OCI-LY3 (cell line): ENCODE results near the gene PLAC8.
"Not testable (repeated sequence)": the region's sequence is repeated elsewhere in the genome, so short reads cannot be mapped to it uniquely, and the experiment has no call there.

Source experiments
- H2AFZ ChIP-seq: fragments of 200-600, 300-600 bp; shearing (Covaris generic); 2 replicates; pipeline ENCODE4 v1.6.0; 2014; ENCODE audit warnings: antibody characterized with exemption, low read depth, low read length
- H3K27ac ChIP-seq: fragments of 200-600, 300-600 bp; sonication (generic); 2 replicates; pipeline ENCODE4 v1.5.1; 2014; ENCODE audit warnings: mild to moderate bottlenecking, low read length, moderate library complexity, mixed read lengths
- H3K27me3 ChIP-seq: fragments of 200-600, 300-600 bp; sonication (generic); 2 replicates; pipeline ENCODE4 v1.6.1; 2014; ENCODE audit warnings: low read depth, low read length, mixed read lengths
- H3K36me3 ChIP-seq: fragments of 200-600, 300-600 bp; sonication (generic); replicated peaks from 2 replicates; pipeline ENCODE3; 2014; ENCODE audit warnings: low read depth, low read length, mixed read lengths
- H3K4me1 ChIP-seq: fragments of 300-600, 200-600 bp; sonication (generic); 2 replicates; pipeline ENCODE4 v1.6.1; 2014; ENCODE audit warnings: low read length, mixed read lengths
- H3K4me2 ChIP-seq: fragments of 200-600, 300-600 bp; sonication (generic); 2 replicates; pipeline ENCODE4 v1.6.1; 2014; ENCODE audit warnings: low read length, mixed read lengths
- H3K4me3 ChIP-seq: fragments of 300-600, 200-600 bp; sonication (generic); 2 replicates; pipeline ENCODE4 v1.5.1; 2014; ENCODE audit warnings: antibody characterized with exemption, mild to moderate bottlenecking, low read length, moderate library complexity
- H3K79me2 ChIP-seq: fragments of 300-600, 200-600 bp; shearing (Covaris generic); 2 replicates; pipeline ENCODE4 v1.6.1; 2014; ENCODE audit warnings: mild to moderate bottlenecking, low read length, mixed read lengths
- H3K9ac ChIP-seq: fragments of 300-600, 200-600 bp; shearing (Covaris generic); 2 replicates; pipeline ENCODE4 v1.6.0; 2014; ENCODE audit warnings: mild to moderate bottlenecking, low read length, moderate library complexity
- H3K9me3 ChIP-seq: fragments of 200-600, 300-600 bp; shearing (Covaris generic); 2 replicates; pipeline ENCODE4 v1.6.1; 2014; ENCODE audit warnings: low read length, mixed read lengths; ENCODE audit not compliant: insufficient read depth
- H4K20me1 ChIP-seq: fragments of 200-600, 300-600 bp; sonication (generic); 2 replicates; pipeline ENCODE4 v1.6.1; 2016; ENCODE audit warnings: low read length, mixed read lengths; ENCODE audit not compliant: insufficient read depth
- EZH2phosphoT487 ChIP-seq: fragments of 200-600 bp; shearing (Covaris generic); IDR thresholded peaks from 2 replicates; pipeline ENCODE4 v1.6.1; 2018; ENCODE audit warnings: antibody characterized with exemption, mixed run types, low read depth
- TF ChIP-seq, protein P1 (sequence below): fragments of 200-600, 300-600 bp; sonication (generic); IDR thresholded peaks from 2 replicates; pipeline ENCODE4 v1.5.1; 2014; ENCODE audit warnings: antibody characterized with exemption, low read length, low read depth

The PLAC8 gene

DNA sequence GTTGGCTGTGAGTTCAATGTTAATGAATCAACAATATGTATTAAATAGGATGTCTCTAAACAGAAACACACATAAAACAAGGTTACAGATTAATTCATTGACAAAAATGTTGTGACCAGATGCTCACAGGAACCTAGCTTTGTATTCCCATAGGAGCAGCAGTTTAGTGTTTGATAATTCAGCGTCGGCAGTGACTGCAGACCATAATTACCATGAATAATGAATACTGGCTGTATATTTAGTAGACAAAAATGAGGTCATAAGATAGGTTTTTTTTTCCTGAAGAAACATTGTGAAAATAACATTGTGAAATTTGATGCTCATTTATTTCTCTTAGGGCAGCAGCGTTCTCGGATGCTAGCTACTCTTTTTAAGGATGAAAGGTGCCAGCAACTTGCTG is 51.8 kb downstream of the PLAC8 start:
- Histone ChIP-seq H3K27me3 (no peaks in the 10 kb centered on the region), H3K27ac (no peak overlapping the region), H3K36me3 (peaks cover 18% of the 10 kb centered on the region), H4K20me1 (no peaks in the 10 kb centered on the region), H3K4me3 (no peak overlapping the region), H3K79me2 (no peaks in the 10 kb centered on the region), H2AFZ (no peak overlapping the region), H3K4me1 (no peaks in the 10 kb centered on the region), H3K9ac (no peak overlapping the region), H3K4me2 (no peak overlapping the region), H3K9me3 (no peaks in the 10 kb centered on the region)
- TF ChIP-seq, protein P1, sequence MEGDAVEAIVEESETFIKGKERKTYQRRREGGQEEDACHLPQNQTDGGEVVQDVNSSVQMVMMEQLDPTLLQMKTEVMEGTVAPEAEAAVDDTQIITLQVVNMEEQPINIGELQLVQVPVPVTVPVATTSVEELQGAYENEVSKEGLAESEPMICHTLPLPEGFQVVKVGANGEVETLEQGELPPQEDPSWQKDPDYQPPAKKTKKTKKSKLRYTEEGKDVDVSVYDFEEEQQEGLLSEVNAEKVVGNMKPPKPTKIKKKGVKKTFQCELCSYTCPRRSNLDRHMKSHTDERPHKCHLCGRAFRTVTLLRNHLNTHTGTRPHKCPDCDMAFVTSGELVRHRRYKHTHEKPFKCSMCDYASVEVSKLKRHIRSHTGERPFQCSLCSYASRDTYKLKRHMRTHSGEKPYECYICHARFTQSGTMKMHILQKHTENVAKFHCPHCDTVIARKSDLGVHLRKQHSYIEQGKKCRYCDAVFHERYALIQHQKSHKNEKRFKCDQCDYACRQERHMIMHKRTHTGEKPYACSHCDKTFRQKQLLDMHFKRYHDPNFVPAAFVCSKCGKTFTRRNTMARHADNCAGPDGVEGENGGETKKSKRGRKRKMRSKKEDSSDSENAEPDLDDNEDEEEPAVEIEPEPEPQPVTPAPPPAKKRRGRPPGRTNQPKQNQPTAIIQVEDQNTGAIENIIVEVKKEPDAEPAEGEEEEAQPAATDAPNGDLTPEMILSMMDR, result no peak

DNA sequence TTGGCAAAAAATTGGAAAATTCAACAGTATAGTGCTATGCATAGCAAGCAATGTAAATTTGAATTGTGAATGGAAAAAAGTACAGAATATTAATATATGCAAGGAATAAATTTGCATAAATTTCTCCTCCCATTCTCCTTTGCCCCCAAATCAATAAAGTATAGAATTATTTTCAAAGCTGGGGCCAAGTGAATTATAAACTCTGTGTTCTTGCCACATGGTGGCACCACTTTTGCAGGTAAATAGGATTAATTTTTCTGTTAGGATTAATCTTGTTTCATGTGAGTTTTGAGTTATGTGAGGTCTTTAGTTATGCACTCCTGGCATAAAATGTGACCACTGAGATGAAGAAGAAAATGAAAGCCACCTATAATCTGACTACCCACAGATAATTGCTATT is 59.6 kb downstream of the PLAC8 start:
- no peak overlapping the region for H3K4me2 ChIP-seq
- H3K4me1 ChIP-seq, result no peaks in the 10 kb centered on the region
- no peaks in the 10 kb centered on the region for H3K27me3 ChIP-seq
- no peak overlapping the region for H3K9ac ChIP-seq
- H3K79me2 ChIP-seq, result no peaks in the 10 kb centered on the region
- no peak overlapping the region for H2AFZ ChIP-seq
- no peak overlapping the region for H3K27ac ChIP-seq
- H3K9me3 ChIP-seq, result no peaks in the 10 kb centered on the region
- no peak overlapping the region for H3K4me3 ChIP-seq
- H4K20me1 ChIP-seq, result no peaks in the 10 kb centered on the region
- peaks cover 17% of the 10 kb centered on the region for H3K36me3 ChIP-seq
- no peak for TF ChIP-seq EZH2phosphoT487
- TF ChIP-seq, protein P1, result peak; percentile 70

DNA sequence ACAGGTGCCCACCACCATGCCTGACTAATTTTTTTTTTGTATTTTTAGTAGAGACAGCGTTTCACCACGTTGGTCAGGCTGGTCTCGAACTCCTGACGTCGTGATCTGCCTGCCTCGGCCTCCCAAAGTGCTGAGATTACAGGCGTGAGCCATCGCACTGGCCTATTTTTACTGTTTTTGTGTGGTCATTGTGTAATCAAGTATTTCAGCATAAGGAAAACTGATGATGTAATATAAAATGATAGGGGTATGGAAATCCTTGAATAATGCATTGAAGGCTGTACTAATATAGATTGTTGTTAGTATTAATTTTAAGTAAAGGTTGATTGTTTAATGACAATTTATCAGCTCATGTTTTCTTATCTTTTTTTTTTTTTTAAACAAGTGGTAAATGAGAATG is 65.7 kb downstream of the PLAC8 start:
- H3K27ac ChIP-seq, H4K20me1 ChIP-seq, H2AFZ ChIP-seq, H3K9ac ChIP-seq, H3K9me3 ChIP-seq, H3K4me3 ChIP-seq, H3K79me2 ChIP-seq, H3K36me3 ChIP-seq, H3K27me3 ChIP-seq, H3K4me2 ChIP-seq, H3K4me1 ChIP-seq: not testable (repeated sequence)

DNA sequence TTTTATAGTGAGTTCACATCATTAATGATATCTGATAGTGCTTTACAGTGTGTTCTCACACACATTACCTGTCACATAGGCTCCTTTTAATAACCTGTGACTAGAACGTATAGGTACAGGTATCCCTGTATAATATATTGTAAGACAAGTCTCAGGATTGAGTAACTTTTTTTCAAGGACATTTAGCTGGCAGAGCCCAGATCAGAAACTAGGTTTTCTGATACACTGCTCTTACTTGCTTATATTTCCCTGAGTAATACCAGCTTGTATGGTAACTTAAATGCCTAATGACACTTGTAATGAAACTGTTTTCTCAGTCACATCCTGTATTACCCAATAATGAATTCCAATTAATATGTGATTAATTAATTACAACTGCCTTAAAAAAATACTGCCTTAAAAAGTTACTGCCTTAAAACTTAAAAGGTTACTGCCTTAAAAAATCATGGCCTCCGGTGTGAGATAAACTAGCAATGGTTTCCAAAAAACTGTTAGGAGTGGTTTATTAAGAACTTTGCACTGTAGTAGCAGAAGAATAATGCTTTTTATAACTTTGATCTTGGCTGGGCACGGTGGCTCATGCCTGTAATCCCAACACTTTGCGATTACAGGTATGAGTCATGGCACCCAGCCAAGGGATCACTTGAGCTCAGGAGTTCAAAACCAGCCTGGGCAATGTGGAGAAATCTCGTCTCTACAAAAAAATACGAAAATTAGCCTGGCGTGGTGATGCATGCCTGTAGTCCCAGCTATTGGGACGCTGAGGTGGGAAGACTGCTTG is 67.6 kb downstream of the PLAC8 start:
- Histone ChIP-seq H3K4me2 (no peak overlapping the region), H3K36me3 (peaks cover 7% of the 10 kb centered on the region), H3K4me3 (no peak overlapping the region), H2AFZ (no peak overlapping the region), H4K20me1 (no peaks in the 10 kb centered on the region), H3K27me3 (no peaks in the 10 kb centered on the region), H3K9ac (no peak overlapping the region), H3K79me2 (0 out of 2 replicates have a peak, but pooled peaks cover 2% of the 10 kb centered on the region), H3K9me3 (no peaks in the 10 kb centered on the region), H3K4me1 (peaks cover 3% of the 10 kb centered on the region; the same call in 1 of the 2 replicates), H3K27ac (no peak overlapping the region)
- no peak for TF ChIP-seq EZH2phosphoT487
- TF ChIP-seq, protein P1, result no peak
